Measurements from ENCODE around the gene KPNA4.
"Not testable (repeated sequence)": the region's sequence is repeated elsewhere in the genome, so short reads cannot be mapped to it uniquely, and the experiment has no call there.

The KPNA4 gene

DNA sequence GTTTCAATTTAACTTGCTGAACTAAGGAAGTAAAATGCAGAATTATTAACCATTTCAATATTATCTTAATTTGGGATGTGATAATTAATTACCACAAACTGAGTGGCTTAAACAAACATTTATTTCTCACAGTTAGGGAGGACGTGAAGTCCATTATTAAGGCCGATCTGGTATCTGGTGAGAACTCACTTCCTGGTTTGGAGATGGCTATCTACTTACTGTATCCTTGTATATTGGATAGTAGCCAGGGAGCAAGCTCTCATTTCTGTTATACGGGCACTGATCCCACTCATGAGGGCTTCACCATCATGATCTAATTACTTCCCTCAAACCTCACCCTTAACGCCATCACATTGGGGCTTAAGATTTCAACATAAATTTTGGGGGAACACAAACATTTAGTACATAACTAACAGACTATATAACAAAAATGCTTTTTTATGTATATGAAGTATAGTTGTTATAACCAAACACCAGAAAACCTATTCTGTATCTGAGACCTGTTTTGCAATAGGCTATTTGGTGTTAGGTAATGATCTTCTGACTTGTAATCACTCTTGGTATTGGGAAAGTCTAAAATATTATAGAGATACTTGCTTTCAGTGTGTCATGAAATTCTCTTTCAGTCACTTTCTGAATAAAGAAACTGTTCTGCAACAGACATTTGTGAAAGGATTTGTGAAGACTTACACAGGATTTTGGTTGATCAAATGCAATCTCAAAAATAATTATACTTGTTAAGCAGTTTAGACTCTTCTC is 4.7 kb upstream of the KPNA4 start:
- no peak for DNase-seq

DNA sequence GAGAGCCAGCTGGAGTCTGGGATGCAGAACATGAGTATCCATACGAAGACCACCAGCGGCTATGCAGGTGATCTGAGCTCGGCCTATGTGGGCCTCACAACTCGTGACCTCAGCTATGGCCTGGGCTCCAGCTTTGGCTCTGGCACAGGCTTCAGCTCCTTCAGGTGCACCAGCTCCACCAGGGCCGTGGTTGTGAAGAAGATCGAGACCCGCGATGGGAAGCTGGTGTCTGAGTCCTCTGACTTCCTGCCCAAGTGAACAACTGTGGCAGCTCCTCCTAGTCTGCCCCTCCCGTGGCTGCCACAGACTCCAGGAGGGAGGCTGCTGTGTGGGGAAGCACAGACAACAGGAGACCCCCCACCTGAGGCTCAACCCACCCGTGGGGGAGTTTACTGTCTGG is 3.6 kb upstream of the KPNA4 start:
- DNase-seq: no peak

DNA sequence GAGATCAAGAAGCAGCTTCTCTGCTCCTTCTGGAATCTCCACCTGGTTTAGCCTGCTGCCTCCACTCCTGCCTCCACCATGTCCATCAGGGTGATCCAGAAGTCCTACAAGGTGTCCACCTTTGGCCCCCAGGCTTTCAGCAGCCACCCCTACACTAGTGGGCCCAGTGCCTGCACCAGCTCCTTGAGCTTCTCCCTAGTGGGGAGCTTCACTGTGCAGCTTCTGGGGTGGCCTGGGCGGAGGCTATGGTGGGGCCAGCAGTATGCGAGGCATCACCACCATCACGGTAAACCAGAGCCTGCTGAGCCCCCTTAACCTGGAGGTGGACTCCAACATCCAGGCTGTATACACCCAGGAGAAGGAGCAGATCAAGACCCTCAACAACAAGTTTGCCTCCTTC is 2.4 kb upstream of the KPNA4 start:
- DNase-seq: no peak

DNA sequence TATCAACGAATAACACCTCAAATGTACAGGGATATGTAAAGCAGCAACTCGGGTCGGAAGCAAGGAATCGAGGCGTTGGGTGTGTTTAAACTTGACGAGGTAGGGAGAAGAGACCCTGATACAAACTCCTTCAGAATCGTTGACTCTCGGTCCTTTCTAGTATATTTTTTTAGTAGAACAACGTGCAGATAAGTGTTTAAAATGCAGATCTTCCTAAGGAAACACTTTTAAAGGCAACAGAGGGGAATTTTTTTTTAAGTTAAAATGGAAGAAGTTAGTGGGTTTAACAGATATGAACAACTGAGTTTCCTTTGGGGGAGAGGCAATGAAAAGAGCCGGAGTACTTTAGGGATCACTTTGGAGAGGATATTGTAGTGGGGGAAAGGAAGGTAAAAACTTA is 1.1 kb upstream of the KPNA4 start:
- DNase-seq: no peak

DNA sequence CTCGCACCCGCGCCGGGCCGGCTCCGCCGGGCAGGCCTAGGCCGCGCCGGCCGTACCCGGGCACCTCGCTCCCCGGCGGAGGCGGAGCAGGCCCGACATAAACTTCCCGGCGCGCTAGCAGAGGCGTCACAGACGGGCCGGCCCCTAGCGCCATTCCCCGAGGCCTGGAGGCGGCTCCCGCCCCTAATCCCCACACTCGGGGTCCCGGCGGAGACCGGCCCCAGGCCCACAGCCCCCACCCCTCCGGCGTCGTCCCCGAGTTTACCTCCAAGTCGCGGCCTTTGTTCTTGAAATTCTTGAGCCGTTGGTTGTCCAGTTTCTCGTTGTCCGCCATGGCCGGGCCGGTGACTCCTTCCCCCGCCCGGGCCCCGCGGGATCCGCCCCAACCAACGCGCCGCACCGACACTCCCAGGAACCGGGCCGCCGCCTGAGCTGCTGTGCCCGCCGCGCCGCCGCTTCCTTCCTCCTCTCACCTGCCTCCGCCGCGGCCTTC is 376 bp downstream of the KPNA4 start:
- DNase-seq: peak; percentile 63

DNA sequence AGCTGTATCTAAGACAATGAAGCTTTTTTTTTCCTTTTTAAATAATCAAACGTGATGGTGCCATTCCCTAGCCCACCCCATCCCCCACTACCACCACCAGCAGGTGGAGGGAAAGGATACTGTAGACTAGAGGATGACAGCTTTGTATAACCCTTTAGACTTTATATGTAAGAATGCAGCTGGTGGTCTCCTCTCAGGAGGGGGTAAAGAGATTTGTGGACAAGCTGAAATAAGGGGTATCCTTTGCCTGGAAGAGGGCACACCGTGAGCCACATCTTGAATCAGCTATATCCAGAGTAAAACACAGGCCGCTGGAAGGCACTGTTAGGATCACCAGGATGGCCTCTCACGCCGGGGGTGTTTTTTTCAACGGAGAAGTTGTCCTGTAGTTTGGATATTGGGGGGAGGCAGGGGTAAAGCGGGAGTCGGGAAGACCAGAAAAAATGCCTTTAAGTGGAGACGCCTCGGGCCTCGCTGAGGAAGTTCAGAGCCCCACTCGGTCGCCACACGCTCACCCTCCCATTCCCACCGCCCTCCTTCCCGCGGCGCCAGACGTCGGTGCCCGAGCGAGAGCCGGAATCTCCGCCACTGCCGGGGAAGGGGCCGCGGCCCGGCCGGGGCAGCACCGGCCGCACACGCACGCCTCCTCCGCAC is 986 bp downstream of the KPNA4 start:
- DNase-seq: no peak

DNA sequence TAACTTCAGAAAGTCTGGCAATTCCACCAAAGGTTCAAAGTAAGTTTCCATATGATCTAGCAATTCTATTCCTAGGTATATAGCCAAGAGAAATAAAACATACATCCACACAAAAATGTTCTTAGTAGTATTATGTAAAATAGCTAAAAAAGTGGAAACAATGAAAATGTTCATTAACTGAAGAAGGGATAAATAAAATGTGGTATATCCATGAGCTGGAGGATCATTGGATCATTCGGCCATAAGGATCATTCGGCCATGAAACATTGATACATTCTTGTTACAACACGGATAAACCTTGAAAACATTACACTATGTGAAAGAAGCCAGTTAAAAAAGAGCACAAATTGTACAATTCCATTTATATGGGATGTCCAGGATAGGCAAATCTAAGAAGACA is 2.4 kb downstream of the KPNA4 start:
- DNase-seq: no peak

DNA sequence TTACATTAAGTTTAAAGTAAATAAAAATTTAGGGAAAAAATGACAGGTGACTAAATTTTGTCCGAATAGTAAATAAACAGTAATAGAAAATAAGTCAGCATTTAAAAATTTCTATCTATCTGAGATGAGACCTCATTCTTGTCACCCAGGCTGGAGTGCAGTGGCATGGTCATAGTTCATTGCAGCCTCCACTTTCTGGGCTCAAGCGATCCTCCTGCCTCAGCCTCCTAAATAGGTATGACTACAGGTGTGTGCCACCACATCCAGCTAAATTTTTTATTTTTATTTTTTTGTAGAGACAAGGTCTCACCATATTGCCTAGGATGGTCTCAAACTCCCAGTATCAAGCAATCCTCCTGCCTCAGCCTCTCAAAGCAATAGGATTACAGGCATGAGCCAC is 7.8 kb downstream of the KPNA4 start:
- DNase-seq: no peak

DNA sequence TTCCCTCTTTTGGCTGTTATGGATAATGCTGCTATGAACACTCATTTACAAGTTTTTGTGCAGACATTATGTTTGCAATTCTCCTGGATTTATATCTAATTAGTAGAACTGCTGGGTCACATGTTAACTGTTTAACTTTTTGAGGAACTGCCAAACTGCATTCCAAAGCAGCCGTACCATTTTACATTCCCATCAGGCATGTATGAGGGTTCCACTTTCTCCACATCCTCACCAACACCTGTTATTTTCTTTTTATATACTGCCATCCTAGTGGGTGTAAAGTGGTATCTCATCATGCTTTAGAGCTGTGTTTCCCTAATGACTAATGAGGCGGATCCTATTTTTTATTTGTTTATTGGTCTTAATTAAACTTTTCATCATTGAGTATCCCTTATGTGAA is 9.2 kb downstream of the KPNA4 start:
- DNase-seq: no peak

DNA sequence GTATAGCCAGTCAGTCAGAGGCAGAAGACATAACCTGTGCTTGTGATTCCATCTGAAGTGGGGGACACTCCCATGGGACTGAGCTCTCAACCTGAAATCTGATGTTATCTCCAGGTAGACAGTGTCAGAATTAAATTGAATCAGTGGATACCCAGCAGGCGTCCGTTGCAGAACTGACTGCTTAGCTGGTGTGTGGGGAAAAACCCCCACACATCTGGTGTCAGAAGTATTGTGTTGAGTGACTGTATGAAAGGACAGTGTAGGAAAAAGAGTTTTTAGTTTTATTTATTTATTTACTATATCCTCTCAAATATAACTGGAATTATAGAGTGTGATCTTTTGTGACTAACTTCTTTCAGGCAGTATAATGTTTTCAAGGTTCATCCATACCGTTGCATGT is 10.4 kb downstream of the KPNA4 start:
- DNase-seq: no peak

DNA sequence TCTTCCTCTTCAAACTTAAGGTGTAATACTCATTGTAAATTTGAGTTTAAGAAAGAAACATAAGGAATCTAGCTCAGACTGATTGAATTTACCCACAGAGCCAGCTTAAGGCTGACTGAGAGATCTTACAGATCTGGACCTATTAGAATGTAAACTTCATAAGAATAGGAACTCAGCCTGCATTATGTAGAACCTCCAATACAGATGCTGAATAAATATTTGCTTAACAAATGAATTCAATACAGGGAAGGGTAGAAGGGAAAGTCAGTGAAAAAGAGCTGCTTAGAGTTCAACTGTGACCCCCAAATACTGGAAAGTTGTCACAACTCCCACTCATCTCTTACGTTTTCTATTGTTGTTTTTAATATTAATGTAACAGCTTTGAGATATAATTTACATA is 11.5 kb downstream of the KPNA4 start:
- no peak for DNase-seq

DNA sequence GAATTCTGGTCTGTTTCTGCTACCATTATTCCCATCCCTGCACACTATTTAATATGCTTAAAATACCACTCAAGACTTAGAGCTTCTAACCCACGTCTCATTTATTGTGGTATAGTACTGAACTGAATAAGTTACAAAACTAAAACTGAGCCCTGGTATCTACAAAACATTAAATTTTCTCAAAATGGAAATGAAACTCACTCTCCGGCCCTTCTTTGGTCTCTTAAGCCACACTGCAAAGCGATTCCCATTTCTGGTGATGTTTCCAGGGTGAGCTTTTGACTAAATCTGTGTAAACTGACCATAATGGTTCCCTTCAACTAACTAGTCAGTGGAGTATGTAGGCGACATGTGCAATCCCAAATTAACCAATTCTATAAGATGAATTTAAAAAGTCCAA is 18.6 kb downstream of the KPNA4 start:
- DNase-seq: no peak

DNA sequence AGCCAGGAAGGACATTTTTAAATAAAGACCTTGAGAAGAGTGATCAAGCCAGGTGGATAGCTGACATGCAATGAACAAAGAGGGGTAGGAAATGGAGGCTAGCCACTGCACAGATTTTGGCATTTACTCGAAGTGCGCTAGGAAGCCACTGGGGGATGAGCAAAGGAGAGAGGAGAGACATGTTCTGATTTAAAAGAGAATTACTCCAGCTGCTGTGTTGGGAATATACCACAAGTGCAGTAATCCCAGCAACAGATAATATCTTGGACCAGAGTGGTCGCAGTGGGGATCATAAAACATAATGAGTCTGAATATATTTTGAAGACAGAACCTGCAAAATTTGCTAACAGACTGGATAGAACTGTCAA is 19.9 kb downstream of the KPNA4 start:
- no peak for DNase-seq

DNA sequence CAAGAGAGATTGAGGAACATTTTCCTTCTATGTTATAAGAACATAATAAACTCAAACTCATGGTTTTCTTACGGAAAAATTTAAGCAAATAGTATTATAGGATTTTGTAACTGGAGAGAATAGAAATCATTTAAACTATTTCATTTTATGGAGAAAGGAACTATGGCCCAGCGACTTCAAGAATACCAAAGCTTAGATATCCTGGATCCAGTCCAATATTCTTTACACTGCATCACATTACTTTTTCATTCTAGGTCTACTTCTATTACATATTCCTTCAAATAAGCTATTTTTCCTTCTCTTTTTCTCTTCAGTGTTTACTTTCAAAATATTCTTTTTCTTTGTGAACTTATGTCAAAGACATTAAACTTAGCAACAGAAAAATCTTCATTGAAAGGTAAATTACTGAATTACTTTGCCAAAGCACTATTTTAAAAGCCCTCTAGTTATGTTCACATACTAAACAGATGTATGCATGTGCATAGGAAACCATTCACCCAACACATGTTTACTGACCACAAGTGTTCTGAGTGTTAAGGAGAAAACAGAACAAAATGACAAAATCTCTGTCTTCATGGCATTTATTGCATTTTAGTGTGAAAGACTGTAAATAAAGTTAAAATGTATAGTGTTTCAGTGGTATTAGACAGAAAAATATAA is 20.4 kb downstream of the KPNA4 start:
- no peak for DNase-seq

DNA sequence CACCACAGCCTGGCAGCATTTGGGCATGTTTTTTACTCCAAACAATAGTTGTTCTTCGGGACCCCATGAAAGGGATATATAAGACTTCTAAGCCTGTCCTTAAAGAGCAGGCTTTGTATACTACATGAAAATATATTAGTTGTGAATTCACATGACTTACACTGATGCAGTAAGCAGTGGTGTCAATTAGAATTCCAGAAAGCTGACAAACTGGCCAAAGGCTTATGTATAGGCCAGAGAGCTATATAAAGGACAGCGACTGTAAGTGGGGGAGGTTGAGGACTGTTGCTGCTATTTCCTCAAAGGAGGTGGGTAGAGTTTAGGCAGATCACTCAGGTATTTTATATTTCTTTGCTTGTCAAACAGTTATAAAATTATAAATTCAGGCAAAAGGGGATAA is 24.8 kb downstream of the KPNA4 start:
- no peak for DNase-seq

DNA sequence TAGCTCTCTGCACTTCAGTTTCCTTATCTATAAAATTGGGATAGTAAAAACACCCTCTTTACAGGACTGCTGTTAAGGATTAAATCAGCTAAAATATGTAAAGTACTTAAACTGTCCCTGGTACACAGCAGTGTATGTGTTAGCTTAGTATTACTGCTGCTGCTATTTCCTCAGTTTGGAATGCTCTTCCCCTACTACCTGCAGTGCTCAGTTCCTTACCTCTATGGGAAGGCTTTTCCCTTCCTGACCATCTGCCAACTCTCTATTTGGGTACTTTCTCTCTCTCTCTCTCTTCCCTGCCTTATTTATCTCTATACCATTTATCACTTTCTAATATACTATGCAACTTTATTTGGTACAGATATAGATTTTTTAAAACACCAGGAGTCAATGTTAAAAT is 26.5 kb downstream of the KPNA4 start:
- DNase-seq: no peak

DNA sequence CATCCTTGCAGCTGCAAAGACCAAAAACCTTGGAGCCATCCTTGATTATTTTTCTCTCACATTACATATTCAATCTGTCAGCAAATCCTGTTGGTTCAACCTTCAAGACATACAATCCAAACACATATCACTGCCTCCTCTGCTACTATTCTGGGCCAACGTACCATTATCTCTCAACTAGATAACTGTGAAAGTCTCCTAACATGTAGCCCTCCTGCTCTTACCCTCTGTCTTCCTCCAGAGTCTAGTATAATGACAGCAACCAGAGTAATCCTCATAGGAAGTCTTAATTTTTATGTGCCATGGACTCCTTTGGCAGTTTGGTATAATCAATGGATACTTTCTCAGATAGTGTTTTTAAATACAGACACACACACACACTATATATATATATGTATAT is 27.6 kb downstream of the KPNA4 start:
- DNase-seq: no peak

DNA sequence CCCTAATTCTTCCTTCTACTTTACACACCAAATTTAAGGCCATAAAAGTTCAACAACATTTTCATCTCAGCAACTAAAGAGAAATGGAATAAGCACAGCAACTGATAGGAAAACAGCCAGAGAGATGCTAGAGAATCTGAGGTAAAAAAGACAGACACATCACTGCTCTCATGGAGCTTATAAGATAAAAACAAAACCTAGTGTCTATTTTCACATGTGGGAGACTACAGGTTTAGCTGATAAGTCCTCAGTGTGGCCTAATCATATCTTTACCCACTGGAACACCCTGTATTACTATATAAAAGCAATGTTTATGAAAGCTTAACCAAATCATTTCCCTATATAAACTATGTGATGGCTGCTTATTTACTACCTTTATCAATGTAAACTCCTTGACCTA is 33.0 kb downstream of the KPNA4 start:
- no peak for DNase-seq

DNA sequence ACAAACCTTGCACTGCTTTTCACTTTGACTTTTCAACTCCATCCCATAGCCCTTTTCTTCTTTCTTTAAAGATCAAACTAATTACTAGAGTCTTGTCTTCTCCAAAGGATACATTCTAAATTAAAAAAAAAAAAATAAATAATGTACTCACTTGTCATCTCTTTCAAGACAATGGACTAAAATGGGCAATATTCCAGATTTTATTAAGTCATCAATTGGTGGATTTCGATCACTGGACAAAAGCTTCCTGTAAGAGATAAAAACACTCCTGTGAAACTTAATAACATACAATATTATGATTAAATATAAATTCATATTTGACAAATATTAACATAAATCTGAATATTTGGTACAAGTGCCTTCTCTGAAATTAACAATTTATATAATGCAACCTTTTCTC is 34.1 kb downstream of the KPNA4 start:
- no peak for DNase-seq

DNA sequence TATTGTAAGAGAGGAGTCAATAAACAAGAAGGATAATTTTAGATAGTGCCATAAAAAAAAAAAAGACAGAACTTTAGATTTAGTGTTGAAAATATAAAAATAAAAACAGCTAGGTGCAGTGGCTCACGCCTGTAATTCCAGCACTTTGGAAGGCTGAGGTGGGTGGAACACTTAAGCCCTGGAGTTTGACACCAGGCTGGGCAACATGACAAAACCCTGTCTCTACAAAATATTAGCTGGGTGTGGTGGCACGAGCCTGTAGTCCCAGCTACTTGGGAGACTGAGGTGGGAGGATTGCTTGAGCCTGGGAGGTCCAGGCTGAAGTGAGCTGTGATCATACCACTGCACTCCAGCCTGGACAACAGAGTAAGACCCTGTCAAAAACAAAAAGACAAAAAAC is 49.0 kb downstream of the KPNA4 start:
- not testable (repeated sequence) for DNase-seq

DNA sequence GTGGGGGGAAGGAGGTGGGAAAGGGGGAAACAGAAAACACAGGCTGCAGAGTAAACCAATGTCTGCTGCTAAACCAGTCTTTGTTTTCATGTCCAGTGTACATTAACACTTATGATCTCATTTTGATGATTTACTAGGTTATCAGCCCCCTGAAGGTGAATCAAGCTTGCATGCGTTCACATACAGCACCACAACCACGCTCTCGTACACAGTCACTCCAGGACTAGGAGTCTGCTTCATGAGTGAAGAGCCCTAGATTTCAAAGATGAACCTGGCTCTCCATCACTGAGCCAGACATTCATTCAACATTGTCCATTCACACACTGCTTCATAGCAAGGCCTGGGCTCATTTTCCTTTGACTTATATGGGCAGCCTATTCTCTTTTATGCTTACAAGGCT is 64.0 kb downstream of the KPNA4 start:
- no peak for DNase-seq

DNA sequence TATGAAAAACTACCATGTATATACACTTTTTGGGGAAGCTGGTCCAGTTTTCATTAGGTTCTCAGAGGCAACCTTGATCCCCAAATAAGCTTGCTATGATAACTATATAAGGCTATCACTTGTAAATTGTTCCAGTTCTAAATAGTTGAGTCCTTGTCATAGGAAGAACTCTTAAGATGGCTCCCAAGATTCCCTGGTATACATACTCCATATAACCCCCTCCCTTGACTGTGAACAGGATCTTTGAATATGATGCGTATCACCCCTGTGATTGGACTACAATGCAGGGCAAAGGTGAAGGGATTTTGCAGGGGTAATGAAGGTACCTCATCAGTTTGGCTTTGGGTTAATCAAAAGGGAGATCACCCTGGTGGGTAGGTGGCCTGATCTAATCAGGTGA is 67.2 kb downstream of the KPNA4 start:
- DNase-seq: no peak

DNA sequence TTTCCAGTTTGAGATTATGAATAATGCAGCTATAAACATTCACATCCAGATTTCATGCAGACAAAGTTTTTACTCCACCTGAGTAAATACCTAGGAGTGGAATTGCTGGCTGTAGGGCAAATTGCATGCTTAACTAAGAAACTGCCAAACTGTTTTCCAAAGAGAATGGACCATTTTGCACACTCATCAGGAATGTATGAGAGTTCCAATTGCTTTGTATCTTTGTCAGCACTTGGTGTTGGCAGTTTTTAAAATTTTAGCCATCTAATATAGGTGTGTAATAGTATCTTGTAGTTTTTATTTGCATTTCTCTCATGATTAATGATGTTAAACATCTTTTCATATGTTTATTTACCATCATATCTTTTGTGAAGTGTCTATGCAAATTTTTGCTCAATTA is 75.2 kb downstream of the KPNA4 start:
- DNase-seq: no peak

DNA sequence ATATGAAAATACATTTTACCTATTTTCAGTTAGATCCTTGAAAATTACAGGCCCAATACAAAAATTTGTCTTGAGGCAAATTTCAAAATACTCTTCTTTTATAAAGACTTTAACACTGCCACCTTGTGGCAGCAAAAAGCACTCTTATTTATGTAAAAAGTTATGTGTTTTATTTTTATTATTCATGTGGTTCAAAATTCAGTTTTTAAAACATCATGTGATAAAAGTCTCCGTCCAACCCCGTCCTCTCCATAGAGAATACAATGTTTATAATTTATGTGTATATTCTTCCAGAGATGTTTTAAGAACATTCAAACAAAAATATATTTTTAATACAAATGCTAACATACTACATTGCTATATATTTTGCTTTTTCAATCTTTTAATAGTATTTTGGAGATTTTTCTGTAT is 78.9 kb downstream of the KPNA4 start:
- DNase-seq: no peak

All from activated naive CD4-positive, alpha-beta T cell treated with anti-CD3 and anti-CD28 coated beads, Interleukin-2, amount 50 U/mL, for 16 hours (primary cell).